Upper lobe of left lung (tissue), 4 donors: ENCODE measurements around the gene SNX32.

Experiments
- CTCF ChIP-seq, 6 experiments: fragments of 450-650 bp in 4 of 6; fragments of 200-600 bp in 2 of 6; sonication (generic) in 2 of 6; IDR thresholded peaks; one replicate each; pipeline ENCODE4 v1.5.1; 2016 to 2019; ENCODE audit warnings: antibody characterized with exemption in 6 of 6
- POLR2A ChIP-seq, 4 donors: fragments of 450-650 bp; IDR thresholded peaks; one replicate each; pipeline ENCODE4 v1.5.1; 2016 to 2017; ENCODE audit warnings: antibody characterized with exemption in 4 of 4, mild to moderate bottlenecking in 2 of 4
- POLR2AphosphoS5 ChIP-seq, 2 donors: sonication (generic); formaldehyde crosslinking; IDR thresholded peaks; one replicate each; pipeline ENCODE4 v1.5.1; 2017; ENCODE audit warnings: antibody characterized with exemption in 2 of 2

DNA sequence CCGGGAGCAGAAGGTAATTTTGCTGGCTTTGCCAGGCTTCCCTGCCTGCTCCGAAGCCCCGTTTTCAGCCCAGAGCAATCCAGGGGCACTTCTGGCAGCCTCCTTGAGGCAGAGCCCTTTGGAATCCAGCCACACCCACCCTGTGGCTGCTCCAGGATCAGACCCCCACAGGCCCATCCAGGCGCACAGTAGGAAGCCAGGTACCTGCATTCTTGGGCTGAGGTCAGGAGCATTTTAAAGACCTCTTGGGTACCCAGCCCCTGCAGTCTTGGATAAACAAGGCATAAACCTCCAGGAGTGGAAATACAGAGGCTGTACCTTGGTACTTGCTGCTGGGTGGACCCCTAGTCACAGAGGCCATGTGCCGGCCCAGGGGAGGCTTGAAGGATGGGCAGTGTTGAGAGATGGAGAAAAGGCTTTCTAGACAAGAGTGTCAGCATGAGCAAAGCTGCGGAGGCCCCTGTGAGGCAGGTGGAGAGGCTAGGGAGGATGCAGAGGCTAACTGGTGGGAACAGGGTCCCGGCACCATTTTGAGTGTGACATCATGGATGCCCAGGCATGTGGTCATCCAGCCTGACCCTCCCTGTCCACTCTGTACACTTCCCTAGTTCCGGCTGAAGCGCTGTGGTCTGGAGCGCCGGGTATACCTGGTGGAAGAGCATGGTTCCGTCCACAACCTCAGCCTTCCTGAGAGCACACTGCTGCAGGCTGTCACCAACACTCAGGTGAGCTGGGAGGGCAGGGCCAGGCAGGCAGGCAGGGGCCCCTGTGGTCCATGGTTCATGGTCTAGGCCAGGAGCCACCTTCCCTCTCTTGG, 30.3 kb downstream of the SNX32 start:
- TF ChIP-seq POLR2A (IDR thresholded peaks at IDR 0.05) (no peak), POLR2AphosphoS5 (IDR thresholded peaks at IDR 0.05) (no peak), CTCF (IDR thresholded peaks at IDR 0.05) (no peak)
